Activated naive CD8-positive, alpha-beta T cell treated with anti-CD3 and anti-CD28 coated beads, Interleukin-2, amount 10 ng/mL, durations not matched to agents 7 days and 5 days (primary cell): ENCODE data around the gene AREG. TPM values are rescaled to one million over a fixed set of nuclear protein-coding genes. Genes with fewer than 3 reads are reported as not detected.

ENCODE experiments used
- ATAC-seq: fragments of 150-1000 bp; cut with Tn5 transposase; one replicate; pipeline ENCODE4 v1.10.0; 2021; ENCODE audit warnings: low read depth, moderate library complexity
- POLR2A ChIA-PET: fragments of 350-600 bp; sonication (Branson Sonifier 250); formaldehyde crosslinking; loops from one replicate; lab custom pipeline; 2021; ENCODE audit warnings: antibody characterized with exemption; lab: Charles Lee
- DNase-seq: peaks from one replicate; pipeline ENCODE4 v3.0.0; 2021
- H3K27ac Mint-ChIP-seq: one replicate; pipeline ENCODE4 v1.8.0; 2022; ENCODE audit warnings: mild to moderate bottlenecking, mixed read lengths
- H3K27me3 Mint-ChIP-seq: one replicate; pipeline ENCODE4 v1.8.0; 2022; ENCODE audit warnings: mild to moderate bottlenecking, moderate library complexity, mixed read lengths
- H3K36me3 Mint-ChIP-seq: one replicate; pipeline ENCODE4 v1.8.0; 2021; ENCODE audit warnings: mild to moderate bottlenecking, mixed read lengths
- H3K4me1 Mint-ChIP-seq: one replicate; pipeline ENCODE4 v1.8.0; 2021; ENCODE audit warnings: mixed read lengths
- H3K4me3 Mint-ChIP-seq: one replicate; pipeline ENCODE4 v1.8.0; 2022; ENCODE audit warnings: mild to moderate bottlenecking, moderate library complexity, mixed read lengths
- H3K9me3 Mint-ChIP-seq: one replicate; pipeline ENCODE4 v1.8.0; 2021; ENCODE audit warnings: mixed read lengths
- total RNA-seq, 2 experiments: library from RNA; stranded (reverse); gene quantifications; one replicate each; pipeline ENCODE4 v1.2.3, GENCODE V29; 2021

AREG gene
- total RNA-seq, 2 experiments from 2014 or later: 0.40 TPM; not detected in 1

GRCh38 chr4:74439952-74440351 is 5.0 kb upstream of the AREG start:
- Mint-ChIP-seq H3K27me3 (peaks cover 2% of the 10 kb centered on the region), H3K4me3 (no peak overlapping the region), H3K9me3 (peaks cover 6% of the 10 kb centered on the region), H3K36me3 (no peaks in the 10 kb centered on the region), H3K4me1 (peaks cover 6% of the 10 kb centered on the region), H3K27ac (no peak overlapping the region)
- POLR2A ChIA-PET: no interaction called here
- DNase-seq: no peak
- ATAC-seq: no peak

GRCh38 chr4:74440356-74440755 is 4.6 kb upstream of the AREG start:
- H3K9me3 Mint-ChIP-seq: peaks cover 6% of the 10 kb centered on the region
- H3K4me1 Mint-ChIP-seq: peaks cover 8% of the 10 kb centered on the region
- POLR2A ChIA-PET: no interaction called here
- no peak overlapping the region for H3K4me3 Mint-ChIP-seq
- H3K27ac Mint-ChIP-seq: no peak overlapping the region
- DNase-seq: no peak
- H3K36me3 Mint-ChIP-seq: no peaks in the 10 kb centered on the region
- ATAC-seq: no peak
- peaks cover 2% of the 10 kb centered on the region for H3K27me3 Mint-ChIP-seq

- ATAC-seq (no peak), DNase-seq (no peak)
- H3K4me3 Mint-ChIP-seq: no peak overlapping the region
- H3K36me3 Mint-ChIP-seq: no peaks in the 10 kb centered on the region
- H3K4me1 Mint-ChIP-seq: peaks cover 11% of the 10 kb centered on the region
- POLR2A ChIA-PET: no interaction called here
- H3K27me3 Mint-ChIP-seq: peaks cover 2% of the 10 kb centered on the region
- H3K9me3 Mint-ChIP-seq: peaks cover 6% of the 10 kb centered on the region
- no peak overlapping the region for H3K27ac Mint-ChIP-seq
These were observed 3.2 kb upstream of the AREG start for GRCh38 chr4:74441744-74442143.

GRCh38 chr4:74446193-74446868 is 1.4 kb downstream of the AREG start:
- POLR2A ChIA-PET: no interaction called here
- Mint-ChIP-seq H3K9me3 (no peaks in the 10 kb centered on the region), H3K36me3 (no peaks in the 10 kb centered on the region), H3K27ac (no peak overlapping the region), H3K27me3 (no peaks in the 10 kb centered on the region), H3K4me3 (no peak overlapping the region), H3K4me1 (peaks cover 11% of the 10 kb centered on the region)
- DNase-seq (no peak), ATAC-seq (no peak)

- ATAC-seq (no peak), DNase-seq (no peak)
- H3K4me3 Mint-ChIP-seq: no peak overlapping the region
- POLR2A ChIA-PET: no interaction called here
- no peaks in the 10 kb centered on the region for H3K36me3 Mint-ChIP-seq
- H3K4me1 Mint-ChIP-seq: peaks cover 11% of the 10 kb centered on the region
- no peaks in the 10 kb centered on the region for H3K9me3 Mint-ChIP-seq
- no peaks in the 10 kb centered on the region for H3K27me3 Mint-ChIP-seq
- no peak overlapping the region for H3K27ac Mint-ChIP-seq
These were observed 2.0 kb downstream of the AREG start for GRCh38 chr4:74446896-74447295.

GRCh38 chr4:74447636-74448233 is 2.8 kb downstream of the AREG start:
- Mint-ChIP-seq H3K36me3 (no peaks in the 10 kb centered on the region), H3K4me1 (peaks cover 11% of the 10 kb centered on the region), H3K27ac (no peak overlapping the region), H3K9me3 (no peaks in the 10 kb centered on the region), H3K4me3 (no peak overlapping the region), H3K27me3 (no peaks in the 10 kb centered on the region)
- no peak for ATAC-seq
- no peak for DNase-seq
- POLR2A ChIA-PET: no interaction called here

- POLR2A ChIA-PET: no interaction called here
- H3K4me3 Mint-ChIP-seq: no peak overlapping the region
These were observed 4.8 kb downstream of the AREG start for GRCh38 chr4:74449571-74450297.

GRCh38 chr4:74450298-74450683 is 5.4 kb downstream of the AREG start:
- no peak overlapping the region for H3K4me3 Mint-ChIP-seq
- no peak overlapping the region for H3K27ac Mint-ChIP-seq
- no peaks in the 10 kb centered on the region for H3K27me3 Mint-ChIP-seq
- H3K9me3 Mint-ChIP-seq: no peaks in the 10 kb centered on the region
- no peaks in the 10 kb centered on the region for H3K36me3 Mint-ChIP-seq
- H3K4me1 Mint-ChIP-seq: peaks cover 3% of the 10 kb centered on the region
- POLR2A ChIA-PET: no interaction called here
- ATAC-seq: no peak
- DNase-seq: no peak

More at GRCh38 chr4:74449571-74450297, 4.8 kb downstream of the AREG start:
- H3K27me3 Mint-ChIP-seq: no peaks in the 10 kb centered on the region
- H3K9me3 Mint-ChIP-seq: no peaks in the 10 kb centered on the region
- no peaks in the 10 kb centered on the region for H3K36me3 Mint-ChIP-seq
- H3K4me1 Mint-ChIP-seq: peaks cover 6% of the 10 kb centered on the region
- no peak overlapping the region for H3K27ac Mint-ChIP-seq
- no peak for DNase-seq
- no peak for ATAC-seq

- H3K9me3 Mint-ChIP-seq: no peaks in the 10 kb centered on the region
- no peaks in the 10 kb centered on the region for H3K27me3 Mint-ChIP-seq
- H3K4me1 Mint-ChIP-seq: no peaks in the 10 kb centered on the region
- no peaks in the 10 kb centered on the region for H3K36me3 Mint-ChIP-seq
- DNase-seq (no peak), ATAC-seq (no peak)
- H3K27ac Mint-ChIP-seq: no peak overlapping the region
- H3K4me3 Mint-ChIP-seq: no peak overlapping the region
- POLR2A ChIA-PET: no interaction called here
These were observed 6.3 kb downstream of the AREG start for GRCh38 chr4:74451214-74451661.

GRCh38 chr4:74453037-74453635 is 8.2 kb downstream of the AREG start:
- ATAC-seq: no peak
- no peak overlapping the region for H3K27ac Mint-ChIP-seq
- DNase-seq: no peak
- peaks cover 5% of the 10 kb centered on the region for H3K27me3 Mint-ChIP-seq
- H3K36me3 Mint-ChIP-seq: no peaks in the 10 kb centered on the region
- H3K4me1 Mint-ChIP-seq: no peaks in the 10 kb centered on the region
- no peaks in the 10 kb centered on the region for H3K9me3 Mint-ChIP-seq
- H3K4me3 Mint-ChIP-seq: no peak overlapping the region
- POLR2A ChIA-PET: no interaction called here

- H3K27me3 Mint-ChIP-seq: peaks cover 5% of the 10 kb centered on the region
- POLR2A ChIA-PET: no interaction called here
- no peak for DNase-seq
- H3K4me3 Mint-ChIP-seq: no peak overlapping the region
- H3K4me1 Mint-ChIP-seq: no peaks in the 10 kb centered on the region
- no peak overlapping the region for H3K27ac Mint-ChIP-seq
- H3K9me3 Mint-ChIP-seq: no peaks in the 10 kb centered on the region
- H3K36me3 Mint-ChIP-seq: no peaks in the 10 kb centered on the region
- no peak for ATAC-seq
These were observed 9.2 kb downstream of the AREG start for GRCh38 chr4:74453829-74454742.

- no peak overlapping the region for H3K27ac Mint-ChIP-seq
- H3K9me3 Mint-ChIP-seq: no peaks in the 10 kb centered on the region
- no peak for ATAC-seq
- no peaks in the 10 kb centered on the region for H3K36me3 Mint-ChIP-seq
- no peak for DNase-seq
- POLR2A ChIA-PET: no interaction called here
- no peak overlapping the region for H3K4me3 Mint-ChIP-seq
- peaks cover 9% of the 10 kb centered on the region for H3K27me3 Mint-ChIP-seq
- no peaks in the 10 kb centered on the region for H3K4me1 Mint-ChIP-seq
These were observed 10.6 kb downstream of the AREG start for GRCh38 chr4:74455361-74456055.
